Measurements from ENCODE around the gene NCOA1. TPM values are rescaled to one million over a fixed set of nuclear protein-coding genes. Genes with fewer than 3 reads are reported as not detected.

Gene NCOA1
- total and polyA plus RNA-seq, 3 donors from 2014 or later: 52.3 to 124 (median 109) TPM

DNA sequence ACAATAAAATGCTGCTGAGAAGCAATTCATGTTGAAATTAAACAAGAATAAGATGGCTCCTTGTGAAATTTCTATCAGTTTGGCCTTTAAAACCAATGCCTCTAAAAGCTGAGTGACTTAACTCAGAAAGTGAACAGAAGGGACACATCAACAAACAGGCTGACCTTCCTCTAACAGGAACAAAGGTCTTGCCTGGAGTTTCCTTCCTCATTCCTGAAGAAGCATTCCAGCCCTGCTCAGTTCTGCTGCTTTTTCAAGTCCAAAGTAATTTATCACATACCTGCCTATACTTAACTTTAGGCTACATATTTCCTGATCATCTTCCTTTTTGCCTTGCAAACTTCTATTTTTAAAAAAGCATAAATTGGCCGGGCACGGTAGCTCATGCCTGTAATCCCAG lies 288.1 kb downstream of the NCOA1 start:
- Histone ChIP-seq H3K27ac (no peak overlapping the region), H3K4me3 (no peak overlapping the region), H3K27me3 (no peaks in the 10 kb centered on the region), H3K36me3 (ENCODE audit: low read depth, missing control alignments) (no peaks in the 10 kb centered on the region), H3K4me1 (no peaks in the 10 kb centered on the region), H3K9me3 (no peaks in the 10 kb centered on the region)
- TF ChIP-seq POLR2A (IDR thresholded peaks at IDR 0.05): no peak
- TF ChIP-seq, protein P1, sequence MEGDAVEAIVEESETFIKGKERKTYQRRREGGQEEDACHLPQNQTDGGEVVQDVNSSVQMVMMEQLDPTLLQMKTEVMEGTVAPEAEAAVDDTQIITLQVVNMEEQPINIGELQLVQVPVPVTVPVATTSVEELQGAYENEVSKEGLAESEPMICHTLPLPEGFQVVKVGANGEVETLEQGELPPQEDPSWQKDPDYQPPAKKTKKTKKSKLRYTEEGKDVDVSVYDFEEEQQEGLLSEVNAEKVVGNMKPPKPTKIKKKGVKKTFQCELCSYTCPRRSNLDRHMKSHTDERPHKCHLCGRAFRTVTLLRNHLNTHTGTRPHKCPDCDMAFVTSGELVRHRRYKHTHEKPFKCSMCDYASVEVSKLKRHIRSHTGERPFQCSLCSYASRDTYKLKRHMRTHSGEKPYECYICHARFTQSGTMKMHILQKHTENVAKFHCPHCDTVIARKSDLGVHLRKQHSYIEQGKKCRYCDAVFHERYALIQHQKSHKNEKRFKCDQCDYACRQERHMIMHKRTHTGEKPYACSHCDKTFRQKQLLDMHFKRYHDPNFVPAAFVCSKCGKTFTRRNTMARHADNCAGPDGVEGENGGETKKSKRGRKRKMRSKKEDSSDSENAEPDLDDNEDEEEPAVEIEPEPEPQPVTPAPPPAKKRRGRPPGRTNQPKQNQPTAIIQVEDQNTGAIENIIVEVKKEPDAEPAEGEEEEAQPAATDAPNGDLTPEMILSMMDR (IDR thresholded peaks at IDR 0.05): no peak
- 70 to 85% methylated on average over 2 of the region's 2 CpGs for WGBS, 2 donors
- no peak for DNase-seq
- intact Hi-C loops (cut with DNase I; ENCODE audit: low total_unique reads): no loop called here

DNA sequence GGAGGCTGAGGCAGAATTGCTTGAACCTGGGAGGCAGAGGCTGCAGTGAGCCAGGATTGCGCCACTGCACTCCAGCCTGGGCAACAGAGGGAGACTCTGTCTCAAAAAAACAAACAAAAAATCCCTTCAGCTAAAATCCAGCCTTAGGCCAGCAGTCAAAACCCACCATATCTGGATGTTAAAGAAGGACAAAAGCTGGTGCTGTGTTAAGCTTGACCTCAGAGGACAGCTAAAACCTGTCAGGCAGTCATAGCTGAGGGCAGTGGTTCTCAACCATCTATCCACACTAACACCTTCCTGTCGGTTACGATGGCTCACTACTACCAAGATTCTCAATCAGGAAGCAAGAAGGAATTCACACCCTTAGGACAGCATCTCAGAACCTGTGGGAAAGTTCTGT lies 292.6 kb downstream of the NCOA1 start:
- Histone ChIP-seq H3K9me3 (no peaks in the 10 kb centered on the region), H3K36me3 (ENCODE audit: low read depth, missing control alignments) (no peaks in the 10 kb centered on the region), H3K4me1 (no peaks in the 10 kb centered on the region), H3K4me3 (no peak overlapping the region), H3K27me3 (no peaks in the 10 kb centered on the region), H3K27ac (no peak overlapping the region)
- DNase-seq: no peak
- no peak for TF ChIP-seq POLR2A (IDR thresholded peaks at IDR 0.05)
- TF ChIP-seq, protein P1 (IDR thresholded peaks at IDR 0.05): no peak
- intact Hi-C loops (cut with DNase I; ENCODE audit: low total_unique reads): no loop called here
- 74 to 94% methylated on average over 3 of the region's 3 CpGs for WGBS, 2 donors

- no peak for DNase-seq
- TF ChIP-seq, protein P1 (IDR thresholded peaks at IDR 0.05): no peak
- no peak for TF ChIP-seq POLR2A (IDR thresholded peaks at IDR 0.05)
- no peak overlapping the region for H3K27ac ChIP-seq
- 92% methylated on average over 6 of the region's 6 CpGs for WGBS, 2 donors
- intact Hi-C loops (cut with DNase I; ENCODE audit: low total_unique reads): no loop called here
- H3K4me1 ChIP-seq: no peaks in the 10 kb centered on the region
- no peaks in the 10 kb centered on the region for H3K27me3 ChIP-seq
- no peaks in the 10 kb centered on the region for H3K9me3 ChIP-seq
- H3K36me3 ChIP-seq (ENCODE audit: low read depth, missing control alignments): no peaks in the 10 kb centered on the region
- H3K4me3 ChIP-seq: no peak overlapping the region
Measured at GRCh38 chr2:24785671-24786321, 294.7 kb downstream of the NCOA1 start.

DNA sequence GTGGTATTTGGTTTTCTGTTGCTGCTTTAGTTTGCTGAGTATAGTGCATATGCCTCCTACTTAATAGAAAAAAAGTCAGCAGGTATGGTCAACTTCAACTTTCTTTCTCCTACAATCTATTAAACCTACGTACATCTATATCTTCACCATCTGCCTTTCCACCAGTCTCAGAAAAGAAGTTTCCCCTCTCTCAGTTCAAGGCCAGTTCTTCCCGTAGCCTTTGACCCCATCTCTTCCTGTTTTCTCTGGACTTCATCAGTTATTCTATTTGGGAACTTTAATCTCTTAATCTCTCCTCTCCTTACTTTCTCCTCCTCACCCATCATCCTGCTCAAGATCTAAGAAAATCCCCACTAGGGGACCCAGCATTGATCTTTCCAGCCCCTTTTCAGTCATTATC lies 296.5 kb downstream of the NCOA1 start:
- Histone ChIP-seq H3K9me3 (no peaks in the 10 kb centered on the region), H3K4me1 (no peaks in the 10 kb centered on the region), H3K36me3 (ENCODE audit: low read depth, missing control alignments) (no peaks in the 10 kb centered on the region), H3K4me3 (no peak overlapping the region), H3K27ac (no peak overlapping the region), H3K27me3 (no peaks in the 10 kb centered on the region)
- no peak for TF ChIP-seq POLR2A (IDR thresholded peaks at IDR 0.05)
- TF ChIP-seq, protein P1 (IDR thresholded peaks at IDR 0.05): no peak
- 56 to 66% methylated on average over 2 of the region's 2 CpGs for WGBS, 2 donors
- DNase-seq: no peak
- intact Hi-C loops (cut with DNase I; ENCODE audit: low total_unique reads): no loop called here

DNA sequence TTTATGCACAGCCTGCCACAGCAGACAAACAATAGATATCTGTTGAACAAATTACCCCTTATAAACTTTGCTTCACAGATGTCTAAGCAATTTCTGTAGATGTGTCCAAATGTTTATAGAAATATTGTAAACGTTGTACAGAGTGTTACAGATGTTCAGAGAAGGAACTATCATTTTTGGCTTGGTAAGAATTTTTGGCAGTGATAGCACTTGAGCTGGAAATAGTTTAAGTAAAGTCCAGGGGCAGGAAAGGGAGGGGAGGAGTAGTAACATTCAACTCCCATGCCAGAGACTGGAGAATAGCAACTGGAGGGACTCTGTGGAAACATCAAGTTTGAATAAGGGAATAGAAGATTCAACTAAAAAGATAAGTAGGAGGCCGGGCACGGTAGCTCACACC lies 297.8 kb downstream of the NCOA1 start:
- intact Hi-C loops (cut with DNase I; ENCODE audit: low total_unique reads): no loop called here
- no peak overlapping the region for H3K4me3 ChIP-seq
- WGBS, 2 donors: 49 to 57% methylated on average over 3 of the region's 3 CpGs
- peaks cover 1% of the 10 kb centered on the region for H3K4me1 ChIP-seq
- no peaks in the 10 kb centered on the region for H3K9me3 ChIP-seq
- DNase-seq: no peak
- H3K27me3 ChIP-seq: no peaks in the 10 kb centered on the region
- TF ChIP-seq POLR2A (IDR thresholded peaks at IDR 0.05): no peak
- TF ChIP-seq, protein P1 (IDR thresholded peaks at IDR 0.05): no peak
- H3K36me3 ChIP-seq (ENCODE audit: low read depth, missing control alignments): no peaks in the 10 kb centered on the region
- no peak overlapping the region for H3K27ac ChIP-seq

All from testis (tissue), 3 donors.